HepG2 (cell line): Measurements from ENCODE around the gene YIF1A. TPM values are rescaled to one million over a fixed set of nuclear protein-coding genes. Genes with fewer than 3 reads are reported as not detected.

Experiments
- ARID3A ChIP-seq: IDR thresholded peaks from 2 replicates; pipeline ENCODE4 v1.6.1; 2012; ENCODE audit warnings: low read depth, low read length, improper control_type of control experiment
- ARID4A ChIP-seq: sonication (generic); formaldehyde crosslinking; IDR thresholded peaks from 2 replicates; pipeline ENCODE4 v1.5.0; 2020; ENCODE audit warnings: mild to moderate bottlenecking, missing genetic modification reagents, borderline replicate concordance
- FOSL1 ChIP-seq: sonication (generic); formaldehyde crosslinking; IDR thresholded peaks from 2 replicates; pipeline ENCODE4 v1.9.0; 2021; ENCODE audit warnings: missing genetic modification reagents, borderline replicate concordance
- HDAC6 ChIP-seq: fragments of 200-600 bp; sonication (generic); IDR thresholded peaks from 2 replicates; pipeline ENCODE4 v1.7.0; 2017; ENCODE audit warnings: mild to moderate bottlenecking, antibody characterized with exemption, low read length, low read depth
- JARID2 ChIP-seq: sonication (generic); formaldehyde crosslinking; IDR thresholded peaks from 2 replicates; pipeline ENCODE4 v1.8.1; 2023; ENCODE audit warnings: missing genetic modification reagents, inconsistent platforms; ENCODE audit not compliant: insufficient replicate concordance
- NFRKB ChIP-seq: fragments of 450-650 bp; IDR thresholded peaks from 2 replicates; pipeline ENCODE4 v1.6.1; 2017
- PPARG ChIP-seq: conservative IDR thresholded peaks from 2 replicates; pipeline ENCODE4 v1.6.1; 2016; ENCODE audit warnings: missing biosample characterization, missing genetic modification reagents
- RARA ChIP-seq: IDR thresholded peaks from 2 replicates; pipeline ENCODE4 v1.6.1; 2016; ENCODE audit warnings: missing genetic modification reagents, missing compliant biosample characterization
- RXRA ChIP-seq: sonication (generic); formaldehyde crosslinking; IDR thresholded peaks from 2 replicates; pipeline ENCODE4 v1.5.1; 2020; ENCODE audit warnings: missing genetic modification reagents
- SALL2 ChIP-seq: sonication (generic); formaldehyde crosslinking; IDR thresholded peaks from 2 replicates; pipeline ENCODE4 v1.8.1; 2023; ENCODE audit warnings: mild to moderate bottlenecking, missing genetic modification reagents, inconsistent platforms
- SATB2 ChIP-seq: sonication (generic); formaldehyde crosslinking; IDR thresholded peaks from 2 replicates; pipeline ENCODE4 v1.5.0; 2020; ENCODE audit warnings: missing genetic modification reagents
- SP140L ChIP-seq: sonication (generic); formaldehyde crosslinking; IDR thresholded peaks from 2 replicates; pipeline ENCODE4 v1.4.0; 2020; ENCODE audit warnings: missing genetic modification reagents, borderline replicate concordance
- TEAD2 ChIP-seq: sonication (generic); formaldehyde crosslinking; IDR thresholded peaks from 2 replicates; pipeline ENCODE4 v1.9.0; 2021; ENCODE audit warnings: missing genetic modification reagents
- YY1 ChIP-seq: IDR thresholded peaks from 2 replicates; pipeline ENCODE4 v1.6.1; 2011; ENCODE audit warnings: low read length, low read depth, moderate library complexity, mild to moderate bottlenecking; ENCODE audit not compliant: insufficient read depth, insufficient replicate concordance
- ZKSCAN5 ChIP-seq: sonication (generic); formaldehyde crosslinking; IDR thresholded peaks from 2 replicates; pipeline ENCODE4 v1.5.1; 2020; ENCODE audit warnings: mild to moderate bottlenecking, missing genetic modification reagents
- ZNF382 ChIP-seq: sonication (generic); formaldehyde crosslinking; IDR thresholded peaks from 2 replicates; pipeline ENCODE4 v1.5.0; 2020; ENCODE audit warnings: missing genetic modification reagents, mild to moderate bottlenecking, borderline replicate concordance
- ZNF674 ChIP-seq: sonication (generic); formaldehyde crosslinking; IDR thresholded peaks from 2 replicates; pipeline ENCODE4 v1.5.0; 2020; ENCODE audit warnings: low read depth, mild to moderate bottlenecking, missing genetic modification reagents
- ZNF83 ChIP-seq: sonication (generic); formaldehyde crosslinking; IDR thresholded peaks from 2 replicates; pipeline ENCODE4 v1.4.0; 2020; ENCODE audit warnings: missing genetic modification reagents, mild to moderate bottlenecking, borderline replicate concordance
- polyA plus RNA-seq, 8 experiments: library from polyadenylated mRNA; depleted of rRNA in 3 of 8; stranded (reverse) in 7 of 8; unstranded in 1 of 8; fragments of >200 nt; fragmentation: Illumina TruSeq in 4 of 8; extraction: Trizol in 4 of 8; gene quantifications; 2 replicates each; pipeline versions ENCODE4 v1.2.1 to v1.2.3, GENCODE V29; 2011 to 2016; ENCODE audit warnings: low read depth in 4 of 8, missing spikeins in 1 of 8, mixed read lengths in 1 of 8; ENCODE audit not compliant: insufficient read depth in 1 of 8
- total RNA-seq, 5 experiments: library from RNA; depleted of rRNA; stranded (reverse); fragments of >200 nt; fragmentation: Illumina TruSeq; extraction: Trizol; gene quantifications; 2 replicates each; pipeline ENCODE4 v1.2.3, GENCODE V29; 2016; ENCODE audit warnings: low read depth in 1 of 5
- TF ChIP-seq, protein P1 (sequence below): sonication (generic); formaldehyde crosslinking; IDR thresholded peaks from 2 replicates; pipeline ENCODE4 v1.4.0; 2020; ENCODE audit warnings: missing genetic modification reagents, borderline replicate concordance

The YIF1A gene
- total and polyA plus RNA-seq, 2 of the 13 experiments (the other 11 are each of a cell fraction or from before 2014, with no cell fraction given), result 133 to 145 TPM

DNA sequence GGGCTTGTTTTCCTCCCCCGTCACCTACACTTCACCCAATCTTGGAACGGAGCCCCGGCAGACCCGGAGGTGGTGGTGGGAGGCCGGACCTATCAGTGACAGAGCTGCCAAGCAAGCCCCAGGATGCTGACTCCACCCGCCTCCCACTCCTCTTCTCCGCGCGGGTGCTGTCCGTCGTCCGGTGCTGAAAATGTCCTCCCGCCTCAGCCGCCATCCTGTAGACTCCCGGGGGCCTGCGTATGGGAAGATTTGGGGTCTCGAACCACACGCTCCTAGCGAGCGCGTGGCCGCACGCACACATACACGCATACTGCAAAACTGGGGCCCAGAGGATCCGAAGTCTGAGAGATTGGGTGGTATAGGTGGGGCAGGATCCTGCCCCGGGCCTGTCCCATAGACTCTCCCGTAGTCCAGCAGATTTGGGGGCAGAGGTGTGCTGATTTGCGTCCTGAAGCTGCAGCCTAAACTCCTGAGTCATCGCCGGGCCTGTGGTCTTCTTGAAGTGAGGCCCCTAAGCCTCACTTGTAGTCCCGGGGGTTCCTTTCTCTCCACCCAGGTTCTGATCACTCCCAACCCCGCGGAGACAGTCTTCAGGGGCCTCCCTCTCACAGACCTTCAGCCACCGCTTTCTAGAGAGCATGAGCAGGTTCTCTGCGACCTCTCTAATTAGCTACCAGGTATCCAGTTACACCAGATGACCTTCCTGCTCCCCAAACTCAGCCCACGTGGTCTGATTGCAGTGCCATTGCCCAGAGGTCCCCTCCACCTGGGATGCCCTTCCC, 796 bp upstream of the YIF1A start (continued):
- TF ChIP-seq ZKSCAN5 (0 out of 2 replicates have a peak, but pooled peaks have one; percentile 22), NFRKB (no peak), SALL2 (CRISPR knock-in tag) (0 out of 2 replicates have a peak, but pooled peaks have one; percentile 15), ZNF674 (no peak), HDAC6 (no peak), ZNF382 (CRISPR knock-in tag) (no peak), RXRA (no peak), SATB2 (peak; percentile 82; the same call in 1 of the 2 replicates), SP140L (CRISPR knock-in tag) (no peak), ARID3A (no peak), ARID4A (CRISPR knock-in tag) (peak; percentile 83), JARID2 (CRISPR knock-in tag) (no peak), PPARG (CRISPR knock-in tag) (no peak), RARA (peak; percentile 69), YY1 (peak; percentile 53), FOSL1 (no peak), ZNF83 (CRISPR knock-in tag) (no peak), TEAD2 (CRISPR knock-in tag) (no peak)
- TF ChIP-seq, protein P1, sequence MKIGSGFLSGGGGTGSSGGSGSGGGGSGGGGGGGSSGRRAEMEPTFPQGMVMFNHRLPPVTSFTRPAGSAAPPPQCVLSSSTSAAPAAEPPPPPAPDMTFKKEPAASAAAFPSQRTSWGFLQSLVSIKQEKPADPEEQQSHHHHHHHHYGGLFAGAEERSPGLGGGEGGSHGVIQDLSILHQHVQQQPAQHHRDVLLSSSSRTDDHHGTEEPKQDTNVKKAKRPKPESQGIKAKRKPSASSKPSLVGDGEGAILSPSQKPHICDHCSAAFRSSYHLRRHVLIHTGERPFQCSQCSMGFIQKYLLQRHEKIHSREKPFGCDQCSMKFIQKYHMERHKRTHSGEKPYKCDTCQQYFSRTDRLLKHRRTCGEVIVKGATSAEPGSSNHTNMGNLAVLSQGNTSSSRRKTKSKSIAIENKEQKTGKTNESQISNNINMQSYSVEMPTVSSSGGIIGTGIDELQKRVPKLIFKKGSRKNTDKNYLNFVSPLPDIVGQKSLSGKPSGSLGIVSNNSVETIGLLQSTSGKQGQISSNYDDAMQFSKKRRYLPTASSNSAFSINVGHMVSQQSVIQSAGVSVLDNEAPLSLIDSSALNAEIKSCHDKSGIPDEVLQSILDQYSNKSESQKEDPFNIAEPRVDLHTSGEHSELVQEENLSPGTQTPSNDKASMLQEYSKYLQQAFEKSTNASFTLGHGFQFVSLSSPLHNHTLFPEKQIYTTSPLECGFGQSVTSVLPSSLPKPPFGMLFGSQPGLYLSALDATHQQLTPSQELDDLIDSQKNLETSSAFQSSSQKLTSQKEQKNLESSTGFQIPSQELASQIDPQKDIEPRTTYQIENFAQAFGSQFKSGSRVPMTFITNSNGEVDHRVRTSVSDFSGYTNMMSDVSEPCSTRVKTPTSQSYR (CRISPR knock-in tag), result no peak
